Progenitor cell of endocrine pancreas (in vitro differentiated cells): ENCODE results near the gene ZNF275. TPM values are rescaled to one million over a fixed set of nuclear protein-coding genes. Genes with fewer than 3 reads are reported as not detected.

Experiments
- DNase-seq: peaks from one replicate; pipeline ENCODE4 v3.0.0; 2021; ENCODE audit warnings: low spot score; ENCODE audit not compliant: unreplicated experiment
- H3K27ac Mint-ChIP-seq: 2 replicates; pipeline ENCODE4 v1.8.0; 2021; ENCODE audit warnings: mild to moderate bottlenecking, moderate library complexity, mixed read lengths
- H3K27me3 Mint-ChIP-seq: 2 replicates; pipeline ENCODE4 v1.8.0; 2021; ENCODE audit warnings: mixed read lengths
- H3K36me3 Mint-ChIP-seq: 2 replicates; pipeline ENCODE4 v1.8.0; 2022; ENCODE audit warnings: mixed read lengths; ENCODE audit not compliant: insufficient read depth
- H3K4me1 Mint-ChIP-seq: 2 replicates; pipeline ENCODE4 v1.8.0; 2021; ENCODE audit warnings: low read depth, mixed read lengths
- H3K4me3 Mint-ChIP-seq: 2 replicates; pipeline ENCODE4 v1.8.0; 2021; ENCODE audit warnings: low read depth, mild to moderate bottlenecking, moderate library complexity, mixed read lengths
- H3K9me3 Mint-ChIP-seq: 2 replicates; pipeline ENCODE4 v1.8.0; 2021; ENCODE audit warnings: low read depth, mixed read lengths
- CTCF ChIP-seq: fragments of 200-600 bp; sonication (generic); IDR thresholded peaks from one replicate; pipeline ENCODE4 v1.5.0; 2021; ENCODE audit warnings: antibody characterized with exemption, mild to moderate bottlenecking; ENCODE audit not compliant: unreplicated experiment
- total RNA-seq: library from RNA; stranded (reverse); gene quantifications from 2 replicates; pipeline ENCODE4 v1.2.1, GENCODE V29; 2021

ZNF275 gene
- total RNA-seq, 1 donor from 2014 or later, result 12.2 TPM

- Mint-ChIP-seq H3K36me3 (peaks cover 23% of the 10 kb centered on the region), H3K4me3 (no peak overlapping the region), H3K9me3 (peaks cover 29% of the 10 kb centered on the region), H3K27me3 (no peaks in the 10 kb centered on the region), H3K27ac (no peak overlapping the region), H3K4me1 (no peaks in the 10 kb centered on the region)
- DNase-seq, result no peak
- TF ChIP-seq CTCF, result no peak
Measured at GRCh38 chrX:153342762-153343558, 9.0 kb downstream of the ZNF275 start.

GRCh38 chrX:153343674-153344073 is 9.7 kb downstream of the ZNF275 start:
- no peak for TF ChIP-seq CTCF
- H3K36me3 Mint-ChIP-seq, result peaks cover 25% of the 10 kb centered on the region
- no peak overlapping the region for H3K27ac Mint-ChIP-seq
- no peaks in the 10 kb centered on the region for H3K4me1 Mint-ChIP-seq
- no peaks in the 10 kb centered on the region for H3K27me3 Mint-ChIP-seq
- no peak for DNase-seq
- H3K4me3 Mint-ChIP-seq, result no peak overlapping the region
- peaks cover 26% of the 10 kb centered on the region for H3K9me3 Mint-ChIP-seq

GRCh38 chrX:153347530-153347929 is 13.6 kb downstream of the ZNF275 start:
- no peaks in the 10 kb centered on the region for H3K4me1 Mint-ChIP-seq
- H3K9me3 Mint-ChIP-seq, result peaks cover 13% of the 10 kb centered on the region
- TF ChIP-seq CTCF, result no peak
- H3K36me3 Mint-ChIP-seq, result peaks cover 18% of the 10 kb centered on the region
- H3K27me3 Mint-ChIP-seq, result no peaks in the 10 kb centered on the region
- H3K27ac Mint-ChIP-seq, result no peak overlapping the region
- H3K4me3 Mint-ChIP-seq, result no peak overlapping the region
- no peak for DNase-seq

- H3K27ac Mint-ChIP-seq, result no peak overlapping the region
- no peak for DNase-seq
Measured at GRCh38 chrX:153348421-153348820, 14.5 kb downstream of the ZNF275 start.

GRCh38 chrX:153349952-153350351 is 16.0 kb downstream of the ZNF275 start:
- no peak overlapping the region for H3K4me3 Mint-ChIP-seq
- no peak overlapping the region for H3K27ac Mint-ChIP-seq
- H3K9me3 Mint-ChIP-seq, result peaks cover 10% of the 10 kb centered on the region
- no peak for DNase-seq
- peaks cover 16% of the 10 kb centered on the region for H3K36me3 Mint-ChIP-seq
- no peak for TF ChIP-seq CTCF
- no peaks in the 10 kb centered on the region for H3K27me3 Mint-ChIP-seq
- no peaks in the 10 kb centered on the region for H3K4me1 Mint-ChIP-seq

More at GRCh38 chrX:153348421-153348820, 14.5 kb downstream of the ZNF275 start:
- Mint-ChIP-seq H3K4me3 (no peak overlapping the region), H3K9me3 (peaks cover 10% of the 10 kb centered on the region), H3K4me1 (no peaks in the 10 kb centered on the region), H3K27me3 (no peaks in the 10 kb centered on the region), H3K36me3 (peaks cover 17% of the 10 kb centered on the region)
- TF ChIP-seq CTCF, result no peak
